Fibroblast of villous mesenchyme (primary cell): Measurements from ENCODE around the gene CPM. TPM values are rescaled to one million over a fixed set of nuclear protein-coding genes. Genes with fewer than 3 reads are reported as not detected.

Experiments
- DNase-seq: peaks from one replicate; pipeline ENCODE4 v3.0.0-alpha.2; 2010; ENCODE audit warnings: low read depth
- H3K4me3 ChIP-seq: 2 replicates; pipeline ENCODE4 v1.5.1; 2011; ENCODE audit warnings: low read depth, mild to moderate bottlenecking, low read length
- total RNA-seq: library from RNA; depleted of rRNA; stranded (reverse); fragments of >200 nt; gene quantifications from 2 replicates; pipeline ENCODE4 v1.2.3, GENCODE V29; 2012
- TF ChIP-seq, protein P1 (sequence below): IDR thresholded peaks from 2 replicates; pipeline ENCODE4 v1.5.1; 2012; ENCODE audit warnings: low read depth, mild to moderate bottlenecking, low read length; ENCODE audit not compliant: insufficient read depth

Gene CPM
- total RNA-seq, 1 donor = 23.3 TPM

DNA sequence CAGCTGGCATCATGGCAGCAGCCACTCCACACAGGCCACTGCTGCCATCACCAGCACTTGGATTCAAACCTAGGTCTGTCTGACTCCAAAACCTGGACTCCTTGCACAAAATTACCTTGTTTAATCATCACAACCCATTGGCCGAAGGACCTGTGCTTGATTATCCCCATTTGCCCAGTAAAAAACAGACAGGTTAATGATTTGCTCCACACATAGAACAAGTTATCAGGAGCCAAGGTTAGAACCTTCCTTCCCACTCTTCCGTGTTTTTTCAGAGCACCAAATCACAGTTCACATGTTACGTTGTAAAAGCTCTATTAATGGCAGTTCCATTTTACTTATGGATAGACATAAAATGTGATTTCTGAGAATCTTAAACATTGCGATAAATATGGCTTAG is 23.5 kb upstream of the CPM start:
- no peak for DNase-seq
- no peak overlapping the region for H3K4me3 ChIP-seq
- TF ChIP-seq, protein P1, sequence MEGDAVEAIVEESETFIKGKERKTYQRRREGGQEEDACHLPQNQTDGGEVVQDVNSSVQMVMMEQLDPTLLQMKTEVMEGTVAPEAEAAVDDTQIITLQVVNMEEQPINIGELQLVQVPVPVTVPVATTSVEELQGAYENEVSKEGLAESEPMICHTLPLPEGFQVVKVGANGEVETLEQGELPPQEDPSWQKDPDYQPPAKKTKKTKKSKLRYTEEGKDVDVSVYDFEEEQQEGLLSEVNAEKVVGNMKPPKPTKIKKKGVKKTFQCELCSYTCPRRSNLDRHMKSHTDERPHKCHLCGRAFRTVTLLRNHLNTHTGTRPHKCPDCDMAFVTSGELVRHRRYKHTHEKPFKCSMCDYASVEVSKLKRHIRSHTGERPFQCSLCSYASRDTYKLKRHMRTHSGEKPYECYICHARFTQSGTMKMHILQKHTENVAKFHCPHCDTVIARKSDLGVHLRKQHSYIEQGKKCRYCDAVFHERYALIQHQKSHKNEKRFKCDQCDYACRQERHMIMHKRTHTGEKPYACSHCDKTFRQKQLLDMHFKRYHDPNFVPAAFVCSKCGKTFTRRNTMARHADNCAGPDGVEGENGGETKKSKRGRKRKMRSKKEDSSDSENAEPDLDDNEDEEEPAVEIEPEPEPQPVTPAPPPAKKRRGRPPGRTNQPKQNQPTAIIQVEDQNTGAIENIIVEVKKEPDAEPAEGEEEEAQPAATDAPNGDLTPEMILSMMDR = no peak

DNA sequence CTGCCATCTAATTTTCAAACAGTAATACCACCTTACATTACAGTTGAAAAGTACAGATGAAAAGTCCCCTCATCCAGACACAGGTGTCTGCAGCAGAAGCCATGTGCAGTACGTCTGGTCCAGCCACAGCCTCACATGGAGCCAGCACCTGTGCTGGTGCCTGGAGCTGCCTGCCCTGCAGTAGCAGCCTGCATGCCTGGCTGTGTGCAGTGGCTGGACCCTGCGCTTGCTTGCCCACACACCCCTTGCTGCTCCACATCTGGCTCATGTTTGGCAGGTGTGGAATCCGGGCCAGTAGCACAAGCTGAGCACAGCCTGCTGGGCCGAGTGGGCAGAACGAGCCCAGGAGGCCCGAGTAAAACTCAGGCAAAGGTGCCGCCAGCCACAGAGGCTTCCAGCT is 21.8 kb upstream of the CPM start:
- no peak for DNase-seq
- TF ChIP-seq, protein P1 = no peak
- H3K4me3 ChIP-seq = no peak overlapping the region

DNA sequence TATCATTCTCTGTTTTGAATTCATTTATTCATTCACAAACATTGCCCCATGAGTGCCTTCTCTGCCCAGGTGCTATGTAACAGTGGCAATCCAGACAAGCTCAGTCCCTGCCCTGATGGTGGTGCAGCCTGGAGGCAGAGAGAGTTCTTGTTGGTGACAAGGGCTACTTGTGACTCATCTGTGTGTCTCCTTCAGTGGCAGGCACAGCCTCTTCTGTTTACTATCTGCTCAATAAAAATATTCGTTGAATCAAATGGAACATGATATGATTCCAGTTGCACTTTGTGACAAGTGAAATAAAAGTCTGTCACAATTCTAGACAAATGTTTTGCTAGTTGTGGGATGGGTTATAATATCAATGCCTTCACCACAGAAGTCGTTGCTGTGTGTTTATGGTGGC is 20.6 kb upstream of the CPM start:
- TF ChIP-seq, protein P1 = no peak
- DNase-seq = no peak
- H3K4me3 ChIP-seq = no peak overlapping the region

DNA sequence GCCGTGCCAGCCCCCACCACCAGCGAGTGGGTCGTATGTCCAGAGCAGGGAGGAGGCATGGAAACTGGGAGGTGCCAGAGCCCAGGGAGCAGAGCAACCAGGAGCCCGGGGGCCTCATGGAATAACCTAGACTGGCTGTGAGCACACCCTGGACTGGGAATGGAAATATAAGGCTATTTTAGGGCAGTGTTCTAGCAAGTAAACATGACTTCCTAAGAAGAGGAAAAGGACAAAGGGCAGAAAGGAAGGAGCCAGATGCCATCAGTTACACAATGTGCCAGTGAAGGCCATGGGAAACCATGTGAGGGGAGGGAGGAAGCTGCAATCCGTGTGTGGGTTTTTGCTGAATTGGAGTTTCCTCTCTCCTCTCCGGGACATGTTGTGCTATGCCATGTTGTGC is 18.7 kb upstream of the CPM start:
- no peak overlapping the region for H3K4me3 ChIP-seq
- TF ChIP-seq, protein P1 = no peak
- no peak for DNase-seq

DNA sequence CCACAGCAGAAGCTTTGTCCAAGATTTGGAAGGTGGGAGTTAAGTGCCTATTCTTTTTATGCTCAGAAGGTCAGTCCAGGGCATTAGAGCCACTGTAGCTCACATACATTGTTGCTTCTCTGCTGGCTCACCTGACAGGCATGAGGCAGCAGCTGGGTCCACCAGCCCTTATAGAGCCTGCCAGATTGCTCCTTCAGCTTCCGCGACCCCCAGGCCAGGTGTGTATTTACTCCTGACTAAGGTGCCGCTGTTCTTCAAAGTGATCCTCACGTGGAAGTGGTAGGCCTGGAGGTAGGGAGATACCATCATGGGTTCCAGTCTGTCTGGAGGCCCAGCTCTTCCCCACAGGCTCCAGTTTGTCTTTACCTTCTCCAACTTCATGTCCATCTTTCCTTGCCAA is 17.5 kb upstream of the CPM start:
- TF ChIP-seq, protein P1 = no peak
- H3K4me3 ChIP-seq = no peak overlapping the region
- DNase-seq = no peak

DNA sequence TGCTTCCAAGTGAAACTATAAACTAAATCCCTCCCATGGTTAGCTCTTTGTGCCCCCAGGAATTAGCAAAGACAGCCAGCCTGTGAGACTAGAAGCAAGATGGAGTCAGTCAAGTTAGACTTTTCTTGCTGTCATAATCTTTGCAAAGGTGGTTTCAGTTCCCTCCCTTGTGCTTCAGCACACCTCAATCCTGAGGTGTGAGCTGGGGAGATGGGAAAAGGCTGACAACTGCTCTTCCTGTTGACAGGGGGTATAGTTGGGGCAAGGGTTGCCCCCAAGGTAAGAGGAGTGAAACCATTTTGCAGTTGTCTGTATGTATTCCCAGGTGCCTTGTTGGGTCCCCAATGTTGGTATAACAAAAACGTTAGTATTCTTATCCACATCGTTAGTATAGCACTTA is 12.3 kb upstream of the CPM start:
- TF ChIP-seq, protein P1 = no peak
- no peak for DNase-seq
- no peak overlapping the region for H3K4me3 ChIP-seq

DNA sequence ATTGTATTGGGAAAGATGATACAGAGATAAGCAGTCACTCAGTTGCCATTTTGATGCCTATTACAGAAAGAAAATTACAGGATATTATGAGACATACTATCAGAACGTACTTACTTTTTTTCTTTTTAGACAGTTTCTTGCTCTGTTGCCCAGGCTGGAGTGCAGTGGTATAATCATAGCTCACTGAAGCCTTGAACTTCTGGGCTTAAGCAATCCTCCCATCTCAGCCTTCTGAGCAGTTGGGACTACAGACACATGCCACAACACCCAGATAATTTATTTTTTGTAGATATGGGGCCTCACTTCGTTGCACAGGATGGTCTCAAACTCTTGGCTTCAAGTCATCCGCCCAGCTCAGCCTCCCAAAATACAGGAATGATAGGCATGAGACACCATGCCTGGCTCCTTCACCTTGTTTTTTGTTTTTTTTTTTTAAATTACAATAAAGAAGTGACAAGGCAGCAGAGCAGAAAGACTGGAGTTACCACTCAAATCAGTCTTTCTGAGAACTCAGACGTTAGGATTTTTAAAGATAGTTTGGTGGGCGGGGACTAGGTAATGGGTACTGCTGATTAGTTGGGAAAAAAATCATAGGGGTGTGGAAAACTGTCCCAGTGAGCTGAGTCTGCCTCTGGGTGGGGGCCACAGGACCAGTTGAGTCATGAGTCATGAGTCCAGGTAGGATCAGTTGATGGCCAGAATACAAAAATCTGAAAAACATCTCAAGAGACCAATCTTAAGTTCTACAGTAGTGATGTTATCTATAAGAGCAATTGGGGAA is 11.5 kb upstream of the CPM start:
- no peak overlapping the region for H3K4me3 ChIP-seq
- TF ChIP-seq, protein P1 = no peak
- no peak for DNase-seq
